Measurements from ENCODE around the gene XIST. TPM values are rescaled to one million over a fixed set of nuclear protein-coding genes. Genes with fewer than 3 reads are reported as not detected.

The XIST gene
- total RNA-seq, 4 donors from 2014 or later: 0.24 to 209 (median 91.2) TPM

DNA sequence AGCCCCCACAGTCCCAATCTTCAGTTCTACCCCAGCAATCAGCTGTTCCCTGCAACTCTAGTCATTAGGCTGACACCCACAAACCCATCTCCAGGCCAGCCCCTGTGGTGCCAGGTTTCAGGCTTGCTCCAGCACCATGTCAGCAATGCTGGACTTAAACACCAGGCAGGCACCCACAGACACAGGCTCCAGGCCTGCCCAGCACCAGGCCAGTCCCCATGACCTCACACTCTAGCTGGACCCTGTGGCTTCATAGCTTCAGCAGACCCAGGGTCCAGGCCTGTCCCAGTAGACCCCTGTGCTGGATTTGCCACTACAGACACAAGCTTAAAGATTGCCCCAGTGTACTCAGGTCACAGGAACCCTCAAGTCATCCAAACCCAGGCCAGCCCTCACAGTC is 10.8 kb upstream of the XIST start:
- TF ChIP-seq, protein P1, sequence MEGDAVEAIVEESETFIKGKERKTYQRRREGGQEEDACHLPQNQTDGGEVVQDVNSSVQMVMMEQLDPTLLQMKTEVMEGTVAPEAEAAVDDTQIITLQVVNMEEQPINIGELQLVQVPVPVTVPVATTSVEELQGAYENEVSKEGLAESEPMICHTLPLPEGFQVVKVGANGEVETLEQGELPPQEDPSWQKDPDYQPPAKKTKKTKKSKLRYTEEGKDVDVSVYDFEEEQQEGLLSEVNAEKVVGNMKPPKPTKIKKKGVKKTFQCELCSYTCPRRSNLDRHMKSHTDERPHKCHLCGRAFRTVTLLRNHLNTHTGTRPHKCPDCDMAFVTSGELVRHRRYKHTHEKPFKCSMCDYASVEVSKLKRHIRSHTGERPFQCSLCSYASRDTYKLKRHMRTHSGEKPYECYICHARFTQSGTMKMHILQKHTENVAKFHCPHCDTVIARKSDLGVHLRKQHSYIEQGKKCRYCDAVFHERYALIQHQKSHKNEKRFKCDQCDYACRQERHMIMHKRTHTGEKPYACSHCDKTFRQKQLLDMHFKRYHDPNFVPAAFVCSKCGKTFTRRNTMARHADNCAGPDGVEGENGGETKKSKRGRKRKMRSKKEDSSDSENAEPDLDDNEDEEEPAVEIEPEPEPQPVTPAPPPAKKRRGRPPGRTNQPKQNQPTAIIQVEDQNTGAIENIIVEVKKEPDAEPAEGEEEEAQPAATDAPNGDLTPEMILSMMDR (IDR thresholded peaks at IDR 0.05): no peak
- ATAC-seq (ENCODE audit: low FRiP score) (peak; percentile 23), DNase-seq (ENCODE audit: low spot score) (no peak)

- TF ChIP-seq, protein P1 (IDR thresholded peaks at IDR 0.05): no peak
- DNase-seq (ENCODE audit: low spot score) (no peak), ATAC-seq (ENCODE audit: low FRiP score) (no peak)
Observed at GRCh38 chrX:73859622-73860021, 7.1 kb upstream of the XIST start.

- TF ChIP-seq, protein P1 (IDR thresholded peaks at IDR 0.05): peak in 1 of 3 donors; percentile 28
- ATAC-seq (ENCODE audit: low FRiP score) (no peak), DNase-seq (ENCODE audit: low spot score) (peak; percentile 52)
Observed at GRCh38 chrX:73855546-73855945, 3.0 kb upstream of the XIST start.

GRCh38 chrX:73852022-73852421 is 492 bp downstream of the XIST start:
- ATAC-seq (ENCODE audit: low FRiP score) (no peak), DNase-seq (ENCODE audit: low spot score) (no peak)
- TF ChIP-seq, protein P1 (IDR thresholded peaks at IDR 0.05): no peak

- peak; percentile 91 for ATAC-seq (ENCODE audit: low FRiP score)
- peak; percentile 54 for DNase-seq (ENCODE audit: low spot score)
- TF ChIP-seq, protein P1 (IDR thresholded peaks at IDR 0.05): no peak
Observed at GRCh38 chrX:73851014-73852009, 1.2 kb downstream of the XIST start.

GRCh38 chrX:73850124-73851013 is 2.1 kb downstream of the XIST start:
- TF ChIP-seq, protein P1 (IDR thresholded peaks at IDR 0.05): no peak
- DNase-seq (ENCODE audit: low spot score) (no peak), ATAC-seq (ENCODE audit: low FRiP score) (no peak)

All from omental fat pad (tissue), 4 donors.